Ureter (tissue), 1 donor: Measurements from ENCODE around the gene RMP24. TPM values are rescaled to one million over a fixed set of nuclear protein-coding genes. Genes with fewer than 3 reads are reported as not detected.

ENCODE experiments used
- total RNA-seq: library from RNA; stranded (reverse); gene quantifications from one replicate; pipeline ENCODE4 v1.2.4, GENCODE V29; 2023
- donor health status: DM: yes; HTN: yes; CAD: no.

Gene RMP24

Other genes with a start within 250 kb of the RMP24 start
- gene RPRD1A, start 94.9 kb downstream of the RMP24 start, total RNA-seq: 72.2 TPM
- 128 TPM for gene SLC39A6, start 156.7 kb downstream of the RMP24 start, total RNA-seq
- 111 TPM for gene ELP2, start 157.2 kb downstream of the RMP24 start, total RNA-seq
- 38.0 TPM for gene MOCOS, start 214.8 kb downstream of the RMP24 start, total RNA-seq